Esophagus muscularis mucosa (tissue), 4 donors: ENCODE data around the gene SETSIP. TPM values are rescaled to one million over a fixed set of nuclear protein-coding genes. Genes with fewer than 3 reads are reported as not detected.
A peak's percentile ranks its signal among the peaks of the same experiment; 100 is the strongest.
"Not testable (repeated sequence)": the region's sequence is repeated elsewhere in the genome, so short reads cannot be mapped to it uniquely, and the experiment has no call there.

Experiments used
- DNase-seq: peaks from one replicate; pipeline ENCODE4 v3.0.0-alpha.2; 2017; ENCODE audit errors: extremely low spot score
- H3K27ac ChIP-seq, 4 donors: fragments of 200-600 bp; sonication (generic); replicated peaks in 1 of 4; 1 replicate in 3 of 4; 2 replicates in 1 of 4; pipeline ENCODE4 v1.5.1; 2016 to 2019; ENCODE audit warnings: mild to moderate bottlenecking in 1 of 4
- H3K27me3 ChIP-seq, 4 donors: fragments of 200-600 bp; sonication (generic); one replicate each; pipeline versions ENCODE4 v1.5.1 to v1.6.0; 2016 to 2019
- H3K36me3 ChIP-seq, 4 donors: fragments of 200-600 bp; sonication (generic); one replicate each; pipeline ENCODE4 v1.5.1; 2016 to 2019
- H3K4me1 ChIP-seq, 4 donors: fragments of 200-600 bp; sonication (generic); one replicate each; pipeline ENCODE4 v1.5.1; 2016 to 2019
- H3K4me3 ChIP-seq, 4 donors: fragments of 200-600 bp; sonication (generic); 1 replicate in 2 of 4; 2 replicates in 2 of 4; pipeline ENCODE4 v1.5.1; 2016 to 2019; ENCODE audit warnings: mild to moderate bottlenecking in 4 of 4, moderate library complexity in 1 of 4
- H3K9me3 ChIP-seq, 4 donors: fragments of 200-600 bp; sonication (generic); 1 replicate in 3 of 4; 2 replicates in 1 of 4; pipeline ENCODE4 v1.5.1; 2016 to 2019
- EP300 ChIP-seq: sonication (generic); formaldehyde crosslinking; IDR thresholded peaks from one replicate; pipeline ENCODE4 v1.6.1; 2017; ENCODE audit warnings: antibody characterized with exemption
- POLR2A ChIP-seq: fragments of 450-650 bp; IDR thresholded peaks from one replicate; pipeline ENCODE4 v1.6.1; 2017; ENCODE audit warnings: antibody characterized with exemption, moderate library complexity, mild to moderate bottlenecking, low read depth
- POLR2AphosphoS5 ChIP-seq, 2 donors: sonication (generic); formaldehyde crosslinking; IDR thresholded peaks; one replicate each; pipeline ENCODE4 v1.6.1; 2017; ENCODE audit warnings: antibody characterized with exemption in 2 of 2
- WGBS: methylation state at CpG from one replicate; pipeline ENCODE4 v1.1.5; 2018; 5-methylcytosine and 5-hydroxymethylcytosine counted together
- intact Hi-C: fragments of 100-400 bp; cut with DNase I; formaldehyde crosslinking; loops from one replicate; pipeline ENCODE4 v1.15.1; 2023
- total RNA-seq, 4 donors: library from RNA; depleted of rRNA; stranded (reverse); fragments of >200 nt; gene quantifications; one replicate each; pipeline versions ENCODE4 v1.1.0 to v1.2.1, GENCODE V29; 2016
- TF ChIP-seq, protein P1 (sequence below), 3 experiments: fragments of 200-600 bp in 2 of 3; fragments of 450-650 bp in 1 of 3; sonication (generic) in 2 of 3; IDR thresholded peaks; one replicate each; pipeline ENCODE4 v1.5.1; 2017 to 2019; ENCODE audit warnings: antibody characterized with exemption in 3 of 3, mild to moderate bottlenecking in 2 of 3, moderate library complexity in 1 of 3

Gene SETSIP
- total RNA-seq, 4 donors from 2014 or later: not detected

DNA sequence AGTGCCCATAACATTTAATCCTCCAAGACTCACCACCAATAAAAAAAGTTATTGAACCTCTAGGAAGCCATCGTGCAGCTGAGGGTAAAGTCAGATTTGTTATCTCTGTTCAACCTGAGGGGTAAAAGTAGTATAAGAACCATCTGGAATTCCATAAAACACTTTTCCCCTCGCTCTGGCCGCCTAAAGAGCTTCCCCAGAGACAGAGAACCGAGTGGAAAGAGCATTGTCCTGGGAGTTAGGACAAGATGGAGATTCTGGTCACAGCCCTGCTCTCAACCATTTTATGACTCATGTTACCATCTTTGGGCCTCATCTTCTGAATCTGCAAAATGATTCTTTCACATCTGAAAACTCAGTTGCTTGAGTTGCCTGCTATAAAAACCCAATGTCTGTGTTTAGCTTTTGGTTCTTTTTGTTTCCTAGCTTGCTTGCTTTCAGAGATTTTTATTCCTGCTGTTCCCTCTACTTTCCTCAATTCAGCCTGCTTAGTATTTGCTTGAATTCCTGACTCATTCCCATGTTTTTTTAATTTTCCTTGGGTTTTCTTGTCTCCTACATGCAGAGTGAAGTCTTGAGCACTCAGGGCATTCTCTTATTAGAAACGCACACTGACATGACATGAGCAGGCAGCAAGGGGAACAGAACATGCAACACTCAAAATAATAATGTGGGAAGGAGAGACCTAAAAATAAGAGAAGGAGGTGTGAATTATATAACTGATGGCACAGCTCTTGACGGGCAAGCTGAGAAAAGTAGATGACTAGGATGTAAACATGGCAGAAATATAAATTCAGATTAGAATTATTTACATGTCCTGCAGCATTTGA lies 43.7 kb downstream of the SETSIP start:
- DNase-seq: no peak
- Histone ChIP-seq H3K27ac (peak overlapping the region in 3 of 4 donors; percentile 66 to 79 (median 78)), H3K36me3 (no peaks in the 10 kb centered on the region), H3K9me3 (no peaks in the 10 kb centered on the region), H3K27me3 (no peaks in the 10 kb centered on the region), H3K4me1 (peaks cover 0 to 24% (median 21%) of the 10 kb centered on the region in 4 donors), H3K4me3 (no peak overlapping the region)
- WGBS: 87% methylated on average over 6 of the region's 6 CpGs
- intact Hi-C loops: no loop called here
- TF ChIP-seq POLR2A (no peak), POLR2AphosphoS5 (IDR thresholded peaks at IDR 0.05) (no peak), EP300 (no peak)
- TF ChIP-seq, protein P1, sequence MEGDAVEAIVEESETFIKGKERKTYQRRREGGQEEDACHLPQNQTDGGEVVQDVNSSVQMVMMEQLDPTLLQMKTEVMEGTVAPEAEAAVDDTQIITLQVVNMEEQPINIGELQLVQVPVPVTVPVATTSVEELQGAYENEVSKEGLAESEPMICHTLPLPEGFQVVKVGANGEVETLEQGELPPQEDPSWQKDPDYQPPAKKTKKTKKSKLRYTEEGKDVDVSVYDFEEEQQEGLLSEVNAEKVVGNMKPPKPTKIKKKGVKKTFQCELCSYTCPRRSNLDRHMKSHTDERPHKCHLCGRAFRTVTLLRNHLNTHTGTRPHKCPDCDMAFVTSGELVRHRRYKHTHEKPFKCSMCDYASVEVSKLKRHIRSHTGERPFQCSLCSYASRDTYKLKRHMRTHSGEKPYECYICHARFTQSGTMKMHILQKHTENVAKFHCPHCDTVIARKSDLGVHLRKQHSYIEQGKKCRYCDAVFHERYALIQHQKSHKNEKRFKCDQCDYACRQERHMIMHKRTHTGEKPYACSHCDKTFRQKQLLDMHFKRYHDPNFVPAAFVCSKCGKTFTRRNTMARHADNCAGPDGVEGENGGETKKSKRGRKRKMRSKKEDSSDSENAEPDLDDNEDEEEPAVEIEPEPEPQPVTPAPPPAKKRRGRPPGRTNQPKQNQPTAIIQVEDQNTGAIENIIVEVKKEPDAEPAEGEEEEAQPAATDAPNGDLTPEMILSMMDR (IDR thresholded peaks at IDR 0.05): no peak

DNA sequence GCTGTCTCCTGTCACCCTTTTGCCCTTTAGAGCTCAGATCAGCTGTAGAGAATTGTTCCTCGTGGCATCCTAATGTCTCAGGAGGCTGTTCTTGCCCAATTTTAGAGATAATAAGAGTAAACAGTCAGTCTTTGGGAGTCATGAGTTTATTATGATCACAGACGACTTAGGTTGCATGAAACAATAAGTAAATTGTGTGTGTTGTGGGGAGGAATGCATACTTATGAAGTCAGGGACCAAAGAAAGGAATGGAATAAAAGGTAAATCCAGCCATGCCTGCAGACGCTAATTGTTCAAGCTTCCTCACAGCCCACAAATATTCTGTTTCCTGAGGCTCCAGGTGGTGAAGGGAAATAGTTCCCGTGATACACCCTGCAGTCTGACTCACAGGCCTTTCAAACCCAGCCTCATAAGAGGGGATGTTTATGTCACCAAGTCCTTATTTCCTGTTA lies 44.5 kb downstream of the SETSIP start:
- peaks cover 0 to 24% (median 21%) of the 10 kb centered on the region in 4 donors for H3K4me1 ChIP-seq
- H3K27me3 ChIP-seq: no peaks in the 10 kb centered on the region
- intact Hi-C loops: no loop called here
- WGBS: 36% methylated on average over 4 of the region's 4 CpGs
- no peak for DNase-seq
- H3K36me3 ChIP-seq: no peaks in the 10 kb centered on the region
- peak overlapping the region; percentile 64 to 69 (median 65) for H3K4me3 ChIP-seq
- H3K9me3 ChIP-seq: no peaks in the 10 kb centered on the region
- H3K27ac ChIP-seq: peak overlapping the region; percentile 66 to 79 (median 74)
- TF ChIP-seq EP300 (no peak), POLR2A (no peak), POLR2AphosphoS5 (IDR thresholded peaks at IDR 0.05) (no peak)
- TF ChIP-seq, protein P1 (IDR thresholded peaks at IDR 0.05): no peak

DNA sequence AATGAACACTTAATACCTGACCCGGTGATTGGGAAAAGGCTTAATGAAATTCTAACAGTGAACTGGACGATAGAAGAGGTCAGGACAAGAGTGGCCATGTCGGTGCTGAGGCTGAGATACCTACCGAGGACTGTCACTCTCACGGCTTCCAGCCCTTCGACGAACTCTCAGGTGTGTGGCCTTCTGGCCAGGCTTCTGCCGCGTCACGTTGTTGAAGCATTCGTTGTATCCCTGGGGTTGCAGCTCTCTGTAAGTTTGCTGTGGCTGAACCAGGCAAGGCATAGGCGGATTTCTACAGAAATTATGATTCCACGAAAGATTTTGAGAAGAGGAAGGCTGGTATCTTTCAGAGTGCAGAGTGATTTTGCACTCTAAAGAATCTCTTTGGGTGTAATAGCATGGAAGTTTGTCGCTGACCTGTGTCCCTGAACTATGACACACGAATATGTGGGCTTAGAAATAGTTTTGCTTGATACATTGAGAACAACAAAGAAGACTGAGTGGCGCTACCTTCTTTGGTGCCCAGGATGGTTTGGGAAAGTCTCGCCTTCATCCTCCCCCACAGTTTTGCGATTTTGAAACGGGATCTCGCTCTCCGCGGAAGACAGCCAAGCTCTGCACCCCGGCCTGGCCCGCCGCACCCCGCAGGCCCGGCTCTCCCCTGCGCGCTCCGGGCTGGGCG lies 45.8 kb downstream of the SETSIP start:
- TF ChIP-seq EP300: no peak
- WGBS: 56% methylated on average over 19 of the region's 31 CpGs
- H3K9me3 ChIP-seq: no peaks in the 10 kb centered on the region
- intact Hi-C loops: no loop called here
- no peaks in the 10 kb centered on the region for H3K27me3 ChIP-seq
- H3K36me3 ChIP-seq: no peaks in the 10 kb centered on the region
- H3K4me1 ChIP-seq: peaks cover 0 to 24% (median 21%) of the 10 kb centered on the region in 4 donors
- DNase-seq: no peak
- peak overlapping the region; percentile 64 to 69 (median 65) for H3K4me3 ChIP-seq
- H3K27ac ChIP-seq: peak overlapping the region; percentile 66 to 79 (median 74)

DNA sequence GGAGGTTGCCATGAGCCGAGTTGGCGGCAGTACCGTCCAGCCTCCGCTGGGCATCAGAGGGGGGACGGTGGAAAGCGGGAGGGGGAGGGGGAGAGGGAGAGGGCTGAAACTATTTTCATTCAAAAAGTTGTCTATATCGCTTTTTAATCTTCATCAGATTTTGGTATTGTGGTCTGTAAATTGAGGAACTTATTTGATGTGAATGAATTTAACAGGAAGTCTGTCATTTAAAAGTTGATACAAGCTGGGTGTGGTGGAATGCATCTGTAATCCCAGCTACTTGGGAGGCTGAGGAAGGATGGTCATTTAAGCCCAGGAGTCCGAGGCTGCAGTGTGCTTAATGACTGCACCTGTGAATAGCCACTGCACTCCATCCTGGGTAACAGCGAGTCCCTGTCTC lies 48.4 kb downstream of the SETSIP start:
- TF ChIP-seq POLR2A (no peak), EP300 (no peak), POLR2AphosphoS5 (IDR thresholded peaks at IDR 0.05) (no peak)
- no peaks in the 10 kb centered on the region for H3K9me3 ChIP-seq
- H3K4me3 ChIP-seq: no peak overlapping the region
- H3K27ac ChIP-seq: no peak overlapping the region
- 87% methylated on average over 9 of the region's 9 CpGs for WGBS
- peaks cover 0 to 24% (median 21%) of the 10 kb centered on the region in 4 donors for H3K4me1 ChIP-seq
- no peaks in the 10 kb centered on the region for H3K27me3 ChIP-seq
- intact Hi-C loops: no loop called here
- no peaks in the 10 kb centered on the region for H3K36me3 ChIP-seq
- DNase-seq: no peak

DNA sequence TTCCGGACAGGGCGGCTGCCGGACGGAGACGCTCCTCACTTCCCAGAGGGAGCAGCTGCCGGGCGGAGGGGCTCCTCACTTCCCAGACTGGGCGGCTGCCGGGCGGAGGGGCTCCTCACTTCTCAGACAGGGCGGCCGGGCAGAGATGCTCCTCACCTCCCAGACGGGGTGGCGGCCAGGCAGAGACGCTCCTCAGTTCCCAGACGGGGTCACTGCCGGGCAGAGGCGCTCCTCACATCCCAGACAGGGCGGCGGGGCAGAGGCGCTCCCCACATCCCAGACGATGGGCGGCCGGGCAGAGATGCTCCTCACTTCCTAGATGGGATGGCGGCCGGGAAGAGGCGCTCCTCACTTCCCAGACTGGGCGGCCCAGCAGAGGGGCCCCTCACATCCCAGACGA lies 49.2 kb downstream of the SETSIP start:
- intact Hi-C loops, DNase-seq, H3K4me3 ChIP-seq, H3K36me3 ChIP-seq, H3K27ac ChIP-seq, H3K27me3 ChIP-seq, H3K9me3 ChIP-seq: not testable (repeated sequence)
- 98% methylated on average over 18 of the region's 29 CpGs for WGBS
- peaks cover 0 to 20% (median 17%) of the 10 kb centered on the region in 4 donors for H3K4me1 ChIP-seq

Other genes starting within 250 kb of the SETSIP start
- 100 to 1,000 TPM; 176 to 262 (median 188) TPM for gene TGFBR3, start 189.3 kb downstream of the SETSIP start, total RNA-seq
- gene BRDT, start 126.0 kb downstream of the SETSIP start, total RNA-seq: not detected
- gene EPHX4, start 45.4 kb downstream of the SETSIP start, total RNA-seq: 1 to 10 TPM; 2.9 to 4.3 (median 3.3) TPM
- gene BTBD8, start 4.9 kb upstream of the SETSIP start, total RNA-seq: 1 to 10 TPM; 4.3 to 7.8 (median 5.9) TPM
- gene C1orf146, start 142.5 kb upstream of the SETSIP start, total RNA-seq: not detected
- 1 to 10 TPM; 6.0 to 9.1 (median 7.5) TPM for gene GLMN, start 223.6 kb upstream of the SETSIP start, total RNA-seq
- 10 to 100 TPM in 3 of 4 donors, 1 to 10 TPM in 1; 8.9 to 13.3 (median 12.8) TPM for gene RPAP2, start 223.6 kb upstream of the SETSIP start, total RNA-seq